Measurements from ENCODE around the gene TIMM44.

DNA sequence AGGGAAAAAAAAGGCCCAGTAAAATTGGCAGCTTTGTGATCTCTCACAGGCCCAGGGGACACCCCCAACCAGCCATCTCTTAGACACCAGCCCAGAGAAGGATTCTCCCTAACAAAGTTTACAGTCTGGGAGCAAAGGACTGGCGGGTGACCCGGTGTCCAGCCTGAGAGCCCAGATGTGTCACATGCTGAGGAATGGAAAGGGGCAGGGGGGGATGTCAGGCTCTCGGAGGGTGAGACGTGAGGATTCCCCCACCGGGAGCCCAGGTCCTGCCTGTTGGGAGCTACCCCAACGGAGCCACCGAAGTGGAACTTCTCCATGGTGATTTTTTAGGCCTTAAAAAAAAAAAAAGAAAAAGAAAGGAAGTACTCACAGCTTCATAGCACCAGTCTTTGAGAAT, 12.7 kb downstream of the TIMM44 start:
- TF ChIP-seq, protein P1, sequence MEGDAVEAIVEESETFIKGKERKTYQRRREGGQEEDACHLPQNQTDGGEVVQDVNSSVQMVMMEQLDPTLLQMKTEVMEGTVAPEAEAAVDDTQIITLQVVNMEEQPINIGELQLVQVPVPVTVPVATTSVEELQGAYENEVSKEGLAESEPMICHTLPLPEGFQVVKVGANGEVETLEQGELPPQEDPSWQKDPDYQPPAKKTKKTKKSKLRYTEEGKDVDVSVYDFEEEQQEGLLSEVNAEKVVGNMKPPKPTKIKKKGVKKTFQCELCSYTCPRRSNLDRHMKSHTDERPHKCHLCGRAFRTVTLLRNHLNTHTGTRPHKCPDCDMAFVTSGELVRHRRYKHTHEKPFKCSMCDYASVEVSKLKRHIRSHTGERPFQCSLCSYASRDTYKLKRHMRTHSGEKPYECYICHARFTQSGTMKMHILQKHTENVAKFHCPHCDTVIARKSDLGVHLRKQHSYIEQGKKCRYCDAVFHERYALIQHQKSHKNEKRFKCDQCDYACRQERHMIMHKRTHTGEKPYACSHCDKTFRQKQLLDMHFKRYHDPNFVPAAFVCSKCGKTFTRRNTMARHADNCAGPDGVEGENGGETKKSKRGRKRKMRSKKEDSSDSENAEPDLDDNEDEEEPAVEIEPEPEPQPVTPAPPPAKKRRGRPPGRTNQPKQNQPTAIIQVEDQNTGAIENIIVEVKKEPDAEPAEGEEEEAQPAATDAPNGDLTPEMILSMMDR (IDR thresholded peaks at IDR 0.05), result no peak
- TF ChIP-seq POLR2A (IDR thresholded peaks at IDR 0.05), result no peak

Measured in testis (tissue), 2 donors.